Thoracic aorta (tissue), 2 donors: ENCODE data around the gene ACP5. TPM values are rescaled to one million over a fixed set of nuclear protein-coding genes. Genes with fewer than 3 reads are reported as not detected.
"Not testable (repeated sequence)": the region's sequence is repeated elsewhere in the genome, so short reads cannot be mapped to it uniquely, and the experiment has no call there.

ENCODE experiments used
- ATAC-seq: fragments of 150-250 bp; one replicate; pipeline ENCODE4 v1.8.0; 2017; ENCODE audit warnings: low read depth; ENCODE audit not compliant: insufficient number of reproducible peaks, low FRiP score
- DNase-seq: peaks from one replicate; pipeline ENCODE4 v3.0.0-alpha.2; 2020; ENCODE audit warnings: low spot score
- H3K27ac ChIP-seq, 2 donors: fragments of 200-600 bp; sonication (generic); 1 replicate in 1 of 2; 2 replicates in 1 of 2; pipeline ENCODE4 v1.5.1; 2016; ENCODE audit warnings: mild to moderate bottlenecking in 2 of 2, moderate library complexity in 2 of 2
- H3K27me3 ChIP-seq: fragments of 200-600 bp; sonication (generic); replicated peaks from 2 replicates; pipeline ENCODE4 v1.6.0; 2016; ENCODE audit warnings: mild to moderate bottlenecking; ENCODE audit not compliant: insufficient read depth
- H3K36me3 ChIP-seq: fragments of 200-600 bp; sonication (generic); one replicate; pipeline ENCODE4 v1.5.1; 2016
- H3K4me1 ChIP-seq, 2 donors: fragments of 200-600 bp; sonication (generic); 1 replicate in 1 of 2; 2 replicates in 1 of 2; pipeline versions ENCODE4 v1.5.1 to v1.6.0; 2016; ENCODE audit warnings: low read depth in 2 of 2, mild to moderate bottlenecking in 1 of 2; ENCODE audit not compliant: control insufficient read depth in 1 of 2
- H3K4me3 ChIP-seq: fragments of 200-600 bp; sonication (generic); 2 replicates; pipeline ENCODE4 v1.5.1; 2016; ENCODE audit warnings: mild to moderate bottlenecking
- H3K9me3 ChIP-seq: fragments of 200-600 bp; sonication (generic); 2 replicates; pipeline ENCODE4 v1.5.1; 2016
- CTCF ChIP-seq: fragments of 200-600 bp; sonication (generic); IDR thresholded peaks from one replicate; pipeline ENCODE4 v1.5.1; 2019; ENCODE audit warnings: antibody characterized with exemption
- total RNA-seq, 2 donors: library from RNA; depleted of rRNA; stranded (reverse); fragments of >200 nt; gene quantifications; one replicate each; pipeline versions ENCODE4 v1.1.0 to v1.2.3, GENCODE V29; 2016

Gene ACP5
- total RNA-seq, 2 donors from 2014 or later, result 1.6 to 14.6 TPM

- no peaks in the 10 kb centered on the region for H3K27me3 ChIP-seq
- no peaks in the 10 kb centered on the region for H3K4me1 ChIP-seq
- DNase-seq, result no peak
- no peak for ATAC-seq
- no peak for TF ChIP-seq CTCF
- no peak overlapping the region for H3K27ac ChIP-seq
- H3K9me3 ChIP-seq, result peaks cover 11% of the 10 kb centered on the region
- peaks cover 35% of the 10 kb centered on the region for H3K36me3 ChIP-seq
- no peak overlapping the region for H3K4me3 ChIP-seq
Measured at GRCh38 chr19:11617180-11618062, 40.0 kb upstream of the ACP5 start.

DNA sequence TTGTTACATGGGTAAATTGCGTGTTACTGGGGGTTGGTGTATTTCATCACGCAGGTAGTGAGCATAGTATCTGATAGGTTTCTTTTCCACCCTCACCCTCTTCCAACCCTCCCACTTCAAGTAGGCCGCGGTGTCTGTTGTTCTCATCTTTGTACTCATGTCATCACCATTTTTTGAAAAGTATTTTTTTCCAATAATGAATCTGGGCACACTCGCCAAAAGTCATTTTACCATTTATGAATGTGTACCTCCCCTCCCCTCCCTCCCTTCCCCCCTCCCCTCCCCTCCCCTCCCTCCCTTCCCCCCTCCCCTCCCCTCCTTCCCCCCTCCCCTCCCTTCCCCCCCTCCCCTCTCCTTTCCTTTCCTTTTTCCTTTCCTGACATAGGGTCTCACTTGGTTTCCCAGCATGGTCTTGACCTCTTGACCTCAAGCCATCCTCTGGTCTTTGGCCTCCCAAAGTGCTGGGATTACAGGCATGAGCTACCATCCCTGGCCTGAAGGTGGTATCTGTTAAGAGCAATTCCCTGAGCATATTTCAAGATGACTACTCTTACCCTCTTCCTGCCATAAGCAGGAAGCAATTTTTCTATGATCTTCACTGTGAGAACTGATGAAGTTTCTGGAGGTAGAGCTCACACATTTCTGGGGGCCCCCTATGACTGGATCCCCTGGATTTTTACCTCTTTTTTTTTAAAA, 35.5 kb upstream of the ACP5 start:
- no peak for TF ChIP-seq CTCF
- Histone ChIP-seq H3K27ac (no peak overlapping the region), H3K4me1 (no peaks in the 10 kb centered on the region), H3K9me3 (peaks cover 11% of the 10 kb centered on the region), H3K4me3 (no peak overlapping the region), H3K27me3 (no peaks in the 10 kb centered on the region), H3K36me3 (peaks cover 26% of the 10 kb centered on the region)
- no peak for ATAC-seq
- DNase-seq, result no peak

DNA sequence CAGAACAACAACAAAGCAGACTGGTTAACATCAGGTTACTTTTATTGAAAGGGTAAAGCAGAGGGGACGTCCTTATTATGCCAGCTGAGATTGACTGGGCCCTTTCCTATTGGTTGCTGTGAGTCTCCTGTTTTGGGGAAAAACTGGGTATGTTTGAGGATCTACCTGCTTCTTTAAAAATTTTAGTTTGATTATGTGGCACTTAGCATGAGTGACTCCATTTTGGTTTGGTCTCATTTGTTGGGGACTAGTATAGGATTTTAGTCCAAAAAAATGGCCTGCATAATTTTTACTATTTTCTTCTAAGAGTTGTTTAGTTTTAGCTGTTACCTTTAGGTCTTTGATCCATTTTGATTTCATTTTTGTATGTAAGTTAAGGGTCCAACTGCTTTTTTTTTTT, 34.3 kb upstream of the ACP5 start:
- ATAC-seq (no peak), DNase-seq (no peak)
- no peak for TF ChIP-seq CTCF
- Histone ChIP-seq H3K4me1 (no peaks in the 10 kb centered on the region), H3K27ac (no peak overlapping the region), H3K36me3 (peaks cover 13% of the 10 kb centered on the region), H3K27me3 (no peaks in the 10 kb centered on the region), H3K9me3 (peaks cover 1% of the 10 kb centered on the region), H3K4me3 (no peak overlapping the region)

- Histone ChIP-seq H3K27ac (no peak overlapping the region), H3K27me3 (no peaks in the 10 kb centered on the region), H3K4me3 (no peak overlapping the region), H3K36me3 (peaks cover 5% of the 10 kb centered on the region), H3K9me3 (no peaks in the 10 kb centered on the region), H3K4me1 (no peaks in the 10 kb centered on the region)
- DNase-seq (no peak), ATAC-seq (no peak)
- TF ChIP-seq CTCF, result no peak
Measured at GRCh38 chr19:11606484-11606883, 29.0 kb upstream of the ACP5 start.

DNA sequence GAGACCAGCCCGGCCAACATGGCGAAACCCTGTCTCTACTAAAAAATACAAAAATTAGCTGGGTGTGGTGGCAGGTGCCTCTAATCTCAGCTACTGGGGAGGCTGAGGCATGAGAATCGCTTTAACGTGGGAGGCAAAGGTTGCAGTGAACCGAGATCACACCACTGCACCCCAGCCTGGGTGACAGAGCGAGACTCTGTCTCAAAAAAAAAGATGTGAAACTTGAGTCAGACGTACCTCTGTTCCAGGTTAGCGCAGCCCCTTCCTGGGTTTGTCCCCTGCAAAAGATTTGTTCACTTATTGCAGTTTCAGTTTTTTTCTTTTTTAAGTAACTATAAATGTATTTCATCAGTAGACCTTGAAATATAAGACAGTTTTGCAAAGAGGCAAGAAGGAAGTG, 22.3 kb upstream of the ACP5 start:
- not testable (repeated sequence) for H3K9me3 ChIP-seq, H3K36me3 ChIP-seq, DNase-seq, H3K4me3 ChIP-seq, ATAC-seq, H3K27ac ChIP-seq, H3K27me3 ChIP-seq
- H3K4me1 ChIP-seq, result peaks cover 7 to 16% of the 10 kb centered on the region in 2 donors
